ENCODE results near the gene KDM4C.
"Not testable (repeated sequence)": the region's sequence is repeated elsewhere in the genome, so short reads cannot be mapped to it uniquely, and the experiment has no call there.

KDM4C gene

GRCh38 chr9:6931913-6932312, 174.1 kb downstream of the KDM4C start:
- DNase-seq (ENCODE audit: low read depth in 2 of 2), result peak in 1 of 2 donors; percentile 1

GRCh38 chr9:6936103-6936502, 178.3 kb downstream of the KDM4C start:
- no peak for DNase-seq (ENCODE audit: low read depth in 2 of 2)

GRCh38 chr9:6937209-6937608, 179.4 kb downstream of the KDM4C start:
- no peak for DNase-seq (ENCODE audit: low read depth in 2 of 2)

GRCh38 chr9:6938447-6938846, 180.7 kb downstream of the KDM4C start:
- DNase-seq (ENCODE audit: low read depth in 2 of 2), result no peak

GRCh38 chr9:6938873-6939272, 181.1 kb downstream of the KDM4C start:
- no peak for DNase-seq (ENCODE audit: low read depth in 2 of 2)

- DNase-seq (ENCODE audit: low read depth in 2 of 2), result no peak
Observed at GRCh38 chr9:6941501-6941900, 183.7 kb downstream of the KDM4C start.

- DNase-seq (ENCODE audit: low read depth in 2 of 2), result no peak
Observed at GRCh38 chr9:6942406-6942805, 184.6 kb downstream of the KDM4C start.

- no peak for DNase-seq (ENCODE audit: low read depth in 2 of 2)
Observed at GRCh38 chr9:6943293-6943692, 185.5 kb downstream of the KDM4C start.

- no peak for DNase-seq (ENCODE audit: low read depth in 2 of 2)
Observed at GRCh38 chr9:6944093-6944551, 186.3 kb downstream of the KDM4C start.

- DNase-seq (ENCODE audit: low read depth in 2 of 2), result no peak
Observed at GRCh38 chr9:6944896-6945295, 187.1 kb downstream of the KDM4C start.

- no peak for DNase-seq (ENCODE audit: low read depth in 2 of 2)
Observed at GRCh38 chr9:6945816-6946215, 188.0 kb downstream of the KDM4C start.

- DNase-seq (ENCODE audit: low read depth in 2 of 2), result no peak
Observed at GRCh38 chr9:6946583-6947166, 188.9 kb downstream of the KDM4C start.

GRCh38 chr9:6948921-6949320, 191.1 kb downstream of the KDM4C start:
- DNase-seq (ENCODE audit: low read depth in 2 of 2), result not testable (repeated sequence)

- DNase-seq (ENCODE audit: low read depth in 2 of 2), result no peak
Observed at GRCh38 chr9:6955251-6955921, 197.6 kb downstream of the KDM4C start.

GRCh38 chr9:6956879-6957278, 199.1 kb downstream of the KDM4C start:
- DNase-seq (ENCODE audit: low read depth in 2 of 2), result no peak

GRCh38 chr9:6959270-6960000, 201.7 kb downstream of the KDM4C start:
- DNase-seq (ENCODE audit: low read depth in 2 of 2), result no peak

GRCh38 chr9:6960777-6961176, 203.0 kb downstream of the KDM4C start:
- no peak for DNase-seq (ENCODE audit: low read depth in 2 of 2)

GRCh38 chr9:6961845-6962522, 204.2 kb downstream of the KDM4C start:
- DNase-seq (ENCODE audit: low read depth in 2 of 2), result no peak

- no peak for DNase-seq (ENCODE audit: low read depth in 2 of 2)
Observed at GRCh38 chr9:6965566-6965965, 207.8 kb downstream of the KDM4C start.

- no peak for DNase-seq (ENCODE audit: low read depth in 2 of 2)
Observed at GRCh38 chr9:6968271-6968670, 210.5 kb downstream of the KDM4C start.

GRCh38 chr9:6969805-6970204, 212.0 kb downstream of the KDM4C start:
- DNase-seq (ENCODE audit: low read depth in 2 of 2), result no peak

- DNase-seq (ENCODE audit: low read depth in 2 of 2), result no peak
Observed at GRCh38 chr9:6973089-6973488, 215.3 kb downstream of the KDM4C start.
